HG02840 (cell line): ENCODE results near the gene CROCC2.
"Not testable (repeated sequence)": the region's sequence is repeated elsewhere in the genome, so short reads cannot be mapped to it uniquely, and the experiment has no call there.

Source experiments
- ATAC-seq: cut with Tn5 transposase; IDR thresholded peaks from one replicate; pipeline ENCODE4 v1.9.1; 2021; ENCODE audit warnings: mild to moderate bottlenecking, moderate library complexity, moderate number of reproducible peaks; ENCODE audit not compliant: unreplicated experiment, low FRiP score

The CROCC2 gene

GRCh38 chr2:240963868-240964703 lies 58.0 kb downstream of the CROCC2 start:
- ATAC-seq: no peak

- no peak for ATAC-seq
Observed at GRCh38 chr2:240964704-240965295, 58.7 kb downstream of the CROCC2 start.

- no peak for ATAC-seq
Observed at GRCh38 chr2:240965296-240965904, 59.3 kb downstream of the CROCC2 start.

GRCh38 chr2:240965905-240966456 lies 59.8 kb downstream of the CROCC2 start:
- ATAC-seq: no peak

- ATAC-seq: no peak
Observed at GRCh38 chr2:240966457-240966905, 60.3 kb downstream of the CROCC2 start.

GRCh38 chr2:240966906-240967680 lies 61.0 kb downstream of the CROCC2 start:
- ATAC-seq: no peak

- no peak for ATAC-seq
Observed at GRCh38 chr2:240967681-240968621, 61.8 kb downstream of the CROCC2 start.

GRCh38 chr2:240968731-240969624 lies 62.8 kb downstream of the CROCC2 start:
- no peak for ATAC-seq

GRCh38 chr2:240970104-240970503 lies 64.0 kb downstream of the CROCC2 start:
- no peak for ATAC-seq

- no peak for ATAC-seq
Observed at GRCh38 chr2:240970816-240971215, 64.7 kb downstream of the CROCC2 start.

- ATAC-seq: no peak
Observed at GRCh38 chr2:240972201-240972600, 66.1 kb downstream of the CROCC2 start.

- no peak for ATAC-seq
Observed at GRCh38 chr2:240972636-240973521, 66.7 kb downstream of the CROCC2 start.

GRCh38 chr2:240974771-240975572 lies 68.8 kb downstream of the CROCC2 start:
- ATAC-seq: no peak

GRCh38 chr2:240975903-240976302 lies 69.8 kb downstream of the CROCC2 start:
- ATAC-seq: not testable (repeated sequence)

- no peak for ATAC-seq
Observed at GRCh38 chr2:240981280-240981679, 75.1 kb downstream of the CROCC2 start.
